Osteoblast (primary cell): ENCODE data around the gene NBEAL1. TPM values are rescaled to one million over a fixed set of nuclear protein-coding genes. Genes with fewer than 3 reads are reported as not detected.

Experiments used
- DNase-seq: peaks from one replicate; pipeline ENCODE4 v3.0.0; 2011; ENCODE audit warnings: low spot score, mixed read lengths; ENCODE audit not compliant: insufficient read length; ENCODE audit errors: missing footprints
- H2AFZ ChIP-seq: 2 replicates; pipeline ENCODE4 v1.6.0; 2011; ENCODE audit warnings: mild to moderate bottlenecking, low read length
- H3K27ac ChIP-seq: 2 replicates; pipeline ENCODE4 v1.5.1; 2011; ENCODE audit warnings: mild to moderate bottlenecking, low read depth, low read length, moderate library complexity
- H3K27me3 ChIP-seq: 2 replicates; pipeline ENCODE4 v1.6.0; 2012; ENCODE audit warnings: mild to moderate bottlenecking, control low read depth, inconsistent platforms, low read length, moderate library complexity; ENCODE audit not compliant: insufficient read depth
- H3K36me3 ChIP-seq: 2 replicates; pipeline ENCODE4 v1.5.1; 2011; ENCODE audit warnings: mild to moderate bottlenecking, low read length, control low read depth, moderate library complexity; ENCODE audit not compliant: insufficient read depth
- H3K4me1 ChIP-seq: 2 replicates; pipeline ENCODE4 v1.5.1; 2011; ENCODE audit warnings: mild to moderate bottlenecking, low read length, control low read depth, moderate library complexity; ENCODE audit not compliant: insufficient read depth
- H3K4me2 ChIP-seq: 2 replicates; pipeline ENCODE4 v1.6.0; 2011; ENCODE audit warnings: mild to moderate bottlenecking, low read length; ENCODE audit not compliant: insufficient read depth
- H3K4me3 ChIP-seq: fragments of 200-600 bp; sonication (generic); 3 replicates; pipeline ENCODE4 v1.5.1; 2012; ENCODE audit warnings: mild to moderate bottlenecking, low read length, inconsistent platforms; ENCODE audit not compliant: insufficient read depth
- H3K79me2 ChIP-seq: 2 replicates; pipeline ENCODE4 v1.6.0; 2012; ENCODE audit warnings: mild to moderate bottlenecking, low read length, control low read depth, inconsistent platforms; ENCODE audit not compliant: insufficient read depth
- H3K9me3 ChIP-seq: 2 replicates; pipeline ENCODE4 v1.5.1; 2011; ENCODE audit warnings: low read depth, low read length, control low read depth
- H4K20me1 ChIP-seq: 2 replicates; pipeline ENCODE4 v1.6.0; 2012; ENCODE audit warnings: mild to moderate bottlenecking, low read length, control low read depth; ENCODE audit not compliant: insufficient read depth
- total RNA-seq: library from RNA; depleted of rRNA; stranded (reverse); fragments of >200 nt; gene quantifications from 2 replicates; pipeline ENCODE4 v1.2.3, GENCODE V29; 2012
- TF ChIP-seq, protein P1 (sequence below): IDR thresholded peaks from 2 replicates; pipeline ENCODE4 v1.5.1; 2011; ENCODE audit warnings: mild to moderate bottlenecking, low read depth, low read length, moderate library complexity; ENCODE audit errors: extremely low read depth

Gene NBEAL1
- total RNA-seq, 1 donor: 51.8 TPM

DNA sequence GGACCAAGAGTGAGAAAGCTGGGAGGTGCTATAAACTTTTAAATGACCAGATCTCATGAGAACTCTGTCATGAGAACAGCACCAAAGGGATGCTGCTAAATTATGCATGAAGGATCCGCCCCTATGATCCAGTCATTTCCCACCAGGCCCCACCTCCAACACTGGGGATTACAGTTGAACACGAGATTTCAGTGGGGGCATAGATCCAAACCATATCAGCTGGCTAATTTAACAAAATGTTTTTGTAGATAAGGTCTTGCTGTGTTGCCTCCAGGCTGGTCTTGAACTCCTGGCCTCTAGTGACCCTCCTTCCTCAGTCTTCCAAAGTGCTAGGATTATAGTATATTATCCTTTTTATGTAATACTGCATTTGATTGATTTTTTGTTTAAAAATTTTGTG lies 56.0 kb downstream of the NBEAL1 start:
- Histone ChIP-seq H2AFZ (no peak overlapping the region), H3K4me1 (no peaks in the 10 kb centered on the region), H3K27ac (no peak overlapping the region), H3K4me2 (no peak overlapping the region), H4K20me1 (no peaks in the 10 kb centered on the region), H3K79me2 (no peaks in the 10 kb centered on the region), H3K27me3 (no peaks in the 10 kb centered on the region), H3K36me3 (peaks cover 11% of the 10 kb centered on the region), H3K9me3 (no peaks in the 10 kb centered on the region), H3K4me3 (no peak overlapping the region)
- DNase-seq: no peak
- TF ChIP-seq, protein P1, sequence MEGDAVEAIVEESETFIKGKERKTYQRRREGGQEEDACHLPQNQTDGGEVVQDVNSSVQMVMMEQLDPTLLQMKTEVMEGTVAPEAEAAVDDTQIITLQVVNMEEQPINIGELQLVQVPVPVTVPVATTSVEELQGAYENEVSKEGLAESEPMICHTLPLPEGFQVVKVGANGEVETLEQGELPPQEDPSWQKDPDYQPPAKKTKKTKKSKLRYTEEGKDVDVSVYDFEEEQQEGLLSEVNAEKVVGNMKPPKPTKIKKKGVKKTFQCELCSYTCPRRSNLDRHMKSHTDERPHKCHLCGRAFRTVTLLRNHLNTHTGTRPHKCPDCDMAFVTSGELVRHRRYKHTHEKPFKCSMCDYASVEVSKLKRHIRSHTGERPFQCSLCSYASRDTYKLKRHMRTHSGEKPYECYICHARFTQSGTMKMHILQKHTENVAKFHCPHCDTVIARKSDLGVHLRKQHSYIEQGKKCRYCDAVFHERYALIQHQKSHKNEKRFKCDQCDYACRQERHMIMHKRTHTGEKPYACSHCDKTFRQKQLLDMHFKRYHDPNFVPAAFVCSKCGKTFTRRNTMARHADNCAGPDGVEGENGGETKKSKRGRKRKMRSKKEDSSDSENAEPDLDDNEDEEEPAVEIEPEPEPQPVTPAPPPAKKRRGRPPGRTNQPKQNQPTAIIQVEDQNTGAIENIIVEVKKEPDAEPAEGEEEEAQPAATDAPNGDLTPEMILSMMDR: no peak

DNA sequence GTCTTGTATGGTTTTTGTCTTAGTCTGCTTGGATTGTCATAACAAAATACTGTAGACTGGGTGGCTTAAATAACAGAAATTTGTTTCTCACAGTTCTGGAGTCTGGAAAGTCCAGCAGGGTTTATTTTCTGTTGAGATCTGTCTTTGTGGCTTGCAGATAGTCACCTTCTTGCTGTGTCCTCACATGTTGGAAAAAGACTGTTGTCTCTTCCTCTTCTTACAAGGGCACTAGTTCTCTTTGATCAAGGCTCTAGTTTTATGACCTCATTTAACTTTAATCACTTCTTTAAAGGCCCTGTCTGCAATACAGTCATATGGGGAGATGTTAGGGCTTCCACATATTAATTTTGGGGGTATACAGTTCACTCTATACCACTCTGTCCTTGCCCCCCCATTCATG lies 56.5 kb downstream of the NBEAL1 start:
- H3K79me2 ChIP-seq: no peaks in the 10 kb centered on the region
- H3K27ac ChIP-seq: no peak overlapping the region
- H3K4me1 ChIP-seq: no peaks in the 10 kb centered on the region
- DNase-seq: no peak
- H3K36me3 ChIP-seq: peaks cover 11% of the 10 kb centered on the region
- H3K9me3 ChIP-seq: no peaks in the 10 kb centered on the region
- no peaks in the 10 kb centered on the region for H4K20me1 ChIP-seq
- H2AFZ ChIP-seq: no peak overlapping the region
- no peak overlapping the region for H3K4me2 ChIP-seq
- H3K27me3 ChIP-seq: no peaks in the 10 kb centered on the region
- no peak overlapping the region for H3K4me3 ChIP-seq
- TF ChIP-seq, protein P1: no peak

DNA sequence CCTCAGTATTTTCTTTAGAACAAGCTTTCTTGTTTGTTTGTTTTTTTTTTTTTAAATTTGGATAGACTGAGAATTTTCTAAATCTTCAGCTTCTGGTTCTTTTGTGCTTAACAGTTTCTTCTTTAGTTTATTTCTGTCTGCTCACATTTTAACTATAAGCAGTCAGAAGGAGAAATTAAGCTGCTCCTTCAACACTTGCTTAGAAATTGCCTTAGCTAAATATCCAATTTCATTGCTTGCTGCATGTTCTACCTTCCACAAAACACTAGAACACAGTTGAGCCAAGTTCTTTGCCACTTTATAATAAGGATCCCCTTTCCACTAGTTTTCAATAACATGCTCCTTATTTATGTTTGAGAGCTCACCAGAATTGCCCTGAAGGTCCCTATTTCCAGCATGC lies 57.7 kb downstream of the NBEAL1 start:
- H3K4me3 ChIP-seq: no peak overlapping the region
- no peaks in the 10 kb centered on the region for H4K20me1 ChIP-seq
- H3K4me2 ChIP-seq: no peak overlapping the region
- H3K9me3 ChIP-seq: no peaks in the 10 kb centered on the region
- no peak overlapping the region for H3K27ac ChIP-seq
- peaks cover 11% of the 10 kb centered on the region for H3K36me3 ChIP-seq
- no peak for DNase-seq
- H3K79me2 ChIP-seq: no peaks in the 10 kb centered on the region
- no peaks in the 10 kb centered on the region for H3K27me3 ChIP-seq
- H3K4me1 ChIP-seq: no peaks in the 10 kb centered on the region
- H2AFZ ChIP-seq: no peak overlapping the region
- TF ChIP-seq, protein P1: no peak

DNA sequence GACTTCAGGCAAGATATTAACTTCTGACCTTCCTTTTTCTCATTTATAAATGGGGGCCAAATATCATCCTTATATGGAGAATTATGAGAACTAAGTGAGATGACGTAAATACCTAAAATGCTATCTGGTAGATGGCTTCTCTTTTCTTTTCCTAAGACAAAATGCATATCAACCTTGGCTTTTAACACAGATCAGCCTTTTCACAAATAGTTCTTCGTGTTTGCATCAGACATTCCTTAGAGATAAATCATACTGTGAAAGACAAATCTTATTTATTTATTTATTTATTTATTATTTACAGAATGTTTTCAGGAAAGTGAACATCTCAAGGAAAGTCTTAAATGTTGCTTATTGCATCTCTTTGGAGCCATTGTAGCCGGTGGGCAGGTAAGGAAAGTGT lies 62.8 kb downstream of the NBEAL1 start:
- no peaks in the 10 kb centered on the region for H3K79me2 ChIP-seq
- no peaks in the 10 kb centered on the region for H3K27me3 ChIP-seq
- H3K36me3 ChIP-seq: peaks cover 11% of the 10 kb centered on the region
- no peak overlapping the region for H3K27ac ChIP-seq
- H2AFZ ChIP-seq: no peak overlapping the region
- no peaks in the 10 kb centered on the region for H4K20me1 ChIP-seq
- DNase-seq: peak; percentile 58
- no peak overlapping the region for H3K4me2 ChIP-seq
- no peaks in the 10 kb centered on the region for H3K4me1 ChIP-seq
- no peak overlapping the region for H3K4me3 ChIP-seq
- TF ChIP-seq, protein P1: no peak
- H3K9me3 ChIP-seq: no peaks in the 10 kb centered on the region
